HG03442 (cell line): ENCODE results near the gene VWDE.
A peak's percentile ranks its signal among the peaks of the same experiment; 100 is the strongest.

Experiments
- ATAC-seq: cut with Tn5 transposase; IDR thresholded peaks from one replicate; pipeline ENCODE4 v1.9.1; 2021; ENCODE audit warnings: mild to moderate bottlenecking, moderate library complexity; ENCODE audit not compliant: unreplicated experiment

VWDE gene

GRCh38 chr7:12328888-12329770 is 74.5 kb downstream of the VWDE start:
- ATAC-seq = no peak

DNA sequence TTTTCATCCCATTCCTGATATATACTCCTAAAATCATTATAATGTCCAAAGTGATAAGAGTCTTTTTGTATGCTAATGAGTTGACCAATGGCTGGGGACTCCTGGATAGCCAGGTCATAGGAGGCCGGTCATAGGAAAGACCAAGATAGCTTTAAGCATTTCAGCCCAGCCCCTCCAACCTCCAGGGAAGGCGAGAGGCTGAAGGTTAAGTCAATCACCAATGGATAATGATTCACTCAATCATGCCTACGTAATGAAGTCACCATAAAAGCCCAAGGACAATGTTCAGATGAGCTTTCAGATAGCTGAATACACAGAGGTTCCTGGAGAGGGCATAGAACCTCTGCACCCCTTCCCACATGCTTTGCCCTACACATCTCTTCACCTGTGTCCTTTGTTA is 75.7 kb downstream of the VWDE start:
- no peak for ATAC-seq

DNA sequence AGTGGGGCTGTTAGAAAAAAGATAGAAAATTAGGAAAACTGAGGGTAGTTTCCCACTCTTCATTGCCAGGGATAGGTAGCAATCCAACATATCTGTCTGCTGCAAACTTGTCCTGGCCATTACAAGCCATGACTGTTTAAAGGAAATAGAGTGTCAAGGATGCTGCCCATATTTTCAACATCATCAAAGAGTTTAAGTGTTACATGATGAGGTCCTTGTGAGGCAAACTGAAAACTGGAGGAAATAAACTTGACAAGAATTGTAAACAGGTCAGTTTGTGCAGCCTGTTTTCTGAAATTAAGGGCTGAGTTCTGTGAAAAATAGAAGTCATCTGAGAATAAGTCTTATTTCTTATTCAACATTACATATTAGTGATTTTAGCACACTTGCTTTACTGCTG is 78.0 kb downstream of the VWDE start:
- no peak for ATAC-seq

DNA sequence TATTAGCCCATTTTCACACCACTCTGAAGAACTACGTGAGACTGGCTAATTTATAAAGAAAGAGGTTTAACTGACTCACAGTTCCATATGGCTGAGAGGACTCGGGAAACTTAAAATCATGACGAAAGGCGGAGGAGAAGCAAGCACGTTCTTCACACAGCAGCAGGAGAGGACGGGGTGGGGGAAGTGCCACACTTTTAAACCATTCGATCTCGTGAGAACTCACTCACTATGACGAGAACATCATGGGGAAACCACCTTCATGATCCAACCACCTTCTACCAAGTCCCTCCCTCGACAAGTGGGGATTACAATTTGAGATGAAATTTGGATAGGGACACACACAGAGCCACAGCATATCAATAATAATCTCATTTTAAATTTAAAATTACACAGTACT is 80.2 kb downstream of the VWDE start:
- ATAC-seq = no peak

- ATAC-seq = peak; percentile 74
These were observed 80.8 kb downstream of the VWDE start for GRCh38 chr7:12322903-12323300.

- ATAC-seq = no peak
These were observed 81.3 kb downstream of the VWDE start for GRCh38 chr7:12322284-12322902.

DNA sequence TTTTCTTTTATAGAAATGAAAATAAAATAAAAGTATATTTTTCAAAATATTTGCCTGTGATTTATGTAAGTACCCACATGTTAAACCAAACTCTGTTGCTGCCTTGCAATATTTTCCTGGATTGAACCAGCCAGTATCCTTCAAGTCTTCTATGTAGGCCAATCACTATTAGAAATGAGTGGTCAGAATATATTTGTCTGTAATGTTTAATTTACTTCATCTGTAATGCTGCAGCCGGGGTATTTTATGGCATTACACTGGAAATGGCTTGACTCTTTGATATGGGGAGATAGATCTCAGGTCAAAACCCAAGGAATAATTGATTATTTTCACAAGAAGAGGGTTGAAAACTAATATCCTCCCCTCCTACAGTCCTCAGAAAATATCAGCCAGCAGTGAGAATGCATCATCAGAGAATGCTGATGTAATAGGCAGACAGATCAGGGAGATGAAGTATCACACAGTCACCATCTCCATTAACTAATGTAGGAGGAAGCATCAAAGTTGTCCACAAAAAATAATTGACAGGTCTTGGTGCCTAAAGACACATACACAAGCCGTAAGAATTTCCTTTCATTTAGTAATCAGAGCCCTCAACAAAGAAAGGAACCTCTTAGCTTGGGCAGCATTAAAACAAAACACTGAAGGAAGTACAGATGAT is 82.5 kb downstream of the VWDE start:
- ATAC-seq = no peak

GRCh38 chr7:12320241-12320986 is 83.3 kb downstream of the VWDE start:
- ATAC-seq = no peak

DNA sequence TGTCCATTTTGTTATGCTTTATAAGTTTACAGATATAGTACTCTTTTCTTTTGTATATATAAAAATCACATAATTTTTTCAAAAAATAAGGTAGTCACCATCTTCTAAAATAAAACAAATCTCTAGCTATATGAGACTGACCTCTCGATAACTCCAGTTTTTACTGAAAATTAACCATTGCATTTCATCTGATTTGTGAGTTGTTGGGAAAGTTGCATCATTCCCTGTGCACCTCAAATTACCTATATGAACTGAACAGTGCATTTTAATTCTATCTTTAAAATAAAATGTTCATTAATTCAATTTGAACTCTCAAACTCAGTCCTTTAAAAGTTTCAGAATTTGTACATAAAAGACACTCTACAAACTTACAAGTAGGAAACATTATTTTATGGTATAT is 86.0 kb downstream of the VWDE start:
- no peak for ATAC-seq

DNA sequence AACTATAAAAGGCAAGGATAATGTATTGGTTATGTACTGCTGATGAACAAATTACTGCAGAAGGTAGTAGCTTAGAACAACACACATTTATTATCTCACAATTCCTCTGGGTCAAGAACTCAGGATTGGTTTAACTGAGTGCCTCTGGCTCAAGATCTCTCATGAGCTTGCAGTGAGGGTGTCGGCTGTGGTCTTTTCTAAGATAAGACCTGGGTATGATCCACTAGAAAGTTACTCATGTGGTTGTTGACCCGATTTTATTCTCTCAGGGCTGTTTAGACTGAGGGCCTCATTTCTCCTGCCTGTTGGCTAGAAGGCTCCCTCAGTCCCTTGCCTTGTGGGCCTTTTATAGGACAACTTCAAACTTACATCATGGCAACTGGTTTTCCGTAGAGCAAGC is 86.7 kb downstream of the VWDE start:
- no peak for ATAC-seq

DNA sequence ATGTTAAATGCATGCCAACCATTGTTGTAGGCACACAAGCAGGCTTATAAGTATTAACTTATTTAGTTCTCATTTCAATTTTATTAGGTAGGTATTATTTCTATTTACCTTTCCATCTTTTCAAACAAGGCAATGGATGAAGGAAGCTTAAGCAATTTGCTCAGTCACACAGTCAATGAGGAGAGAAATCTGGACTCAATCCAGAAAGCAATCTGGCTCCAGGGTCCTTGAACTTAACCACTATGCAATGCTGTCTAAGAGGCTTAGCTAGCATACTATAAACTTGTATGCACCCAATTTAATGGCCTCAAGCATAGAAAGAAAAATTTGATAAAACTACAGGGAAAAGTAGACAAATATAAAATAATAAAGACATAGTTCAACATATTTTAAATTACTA is 88.6 kb downstream of the VWDE start:
- no peak for ATAC-seq

DNA sequence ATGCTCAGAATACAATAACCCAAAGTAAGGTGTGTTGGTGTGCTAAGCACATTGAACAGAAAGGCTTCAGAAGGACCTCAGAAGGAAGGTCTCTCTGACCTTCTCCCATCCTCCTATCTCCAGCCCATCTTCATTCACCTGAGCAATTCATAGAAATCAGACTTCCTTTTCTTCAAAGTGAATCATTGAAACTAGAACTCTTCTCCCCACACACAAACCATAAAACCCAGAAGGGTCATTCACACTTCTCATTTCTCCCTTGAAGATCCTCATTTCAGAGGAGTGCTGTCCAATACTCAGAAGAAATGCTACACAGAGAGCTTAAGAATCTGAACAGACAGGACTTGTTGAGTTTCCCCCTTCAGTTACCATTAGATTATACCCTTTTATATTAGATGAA is 89.5 kb downstream of the VWDE start:
- ATAC-seq = peak; percentile 75

DNA sequence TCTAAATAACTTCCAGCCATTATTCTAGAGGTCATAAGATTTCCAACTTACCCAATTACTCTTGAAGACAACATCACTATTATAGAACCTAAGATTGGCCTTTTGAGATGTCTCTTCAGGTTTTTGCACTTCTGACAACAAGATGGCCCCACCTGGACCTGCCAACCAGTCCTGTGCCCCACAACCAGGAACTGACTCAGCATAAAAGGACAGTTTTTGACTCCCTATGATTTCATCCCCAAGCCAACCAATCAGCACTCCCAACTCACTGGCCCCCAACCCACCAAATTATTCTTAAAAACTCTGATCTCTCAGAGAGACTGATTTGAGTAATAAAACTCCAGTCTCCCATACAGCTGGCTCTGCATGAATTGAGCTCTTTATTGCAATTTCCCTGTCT is 98.2 kb downstream of the VWDE start:
- no peak for ATAC-seq

GRCh38 chr7:12303495-12303894 is 100.2 kb downstream of the VWDE start:
- ATAC-seq = no peak

DNA sequence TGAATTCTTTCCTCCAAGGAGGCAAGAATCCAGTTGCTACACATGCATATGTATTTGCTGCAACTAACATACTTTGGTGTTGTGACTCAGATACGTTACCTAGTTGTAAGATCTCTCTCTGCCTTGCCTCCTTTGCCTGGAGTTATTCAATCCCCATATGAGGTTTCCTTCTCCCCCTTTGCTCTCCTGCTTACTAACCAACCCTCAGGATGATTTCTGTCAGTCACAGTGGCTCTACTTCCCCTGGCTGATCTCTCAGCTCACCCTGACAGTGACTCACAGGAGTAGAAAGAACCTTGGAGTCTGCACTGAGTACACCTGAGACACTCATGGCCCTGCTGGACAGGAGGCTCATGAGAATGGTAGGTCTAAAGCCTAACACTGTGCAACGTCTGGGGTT is 100.6 kb downstream of the VWDE start:
- no peak for ATAC-seq

GRCh38 chr7:12300415-12300814 is 103.2 kb downstream of the VWDE start:
- ATAC-seq = no peak

DNA sequence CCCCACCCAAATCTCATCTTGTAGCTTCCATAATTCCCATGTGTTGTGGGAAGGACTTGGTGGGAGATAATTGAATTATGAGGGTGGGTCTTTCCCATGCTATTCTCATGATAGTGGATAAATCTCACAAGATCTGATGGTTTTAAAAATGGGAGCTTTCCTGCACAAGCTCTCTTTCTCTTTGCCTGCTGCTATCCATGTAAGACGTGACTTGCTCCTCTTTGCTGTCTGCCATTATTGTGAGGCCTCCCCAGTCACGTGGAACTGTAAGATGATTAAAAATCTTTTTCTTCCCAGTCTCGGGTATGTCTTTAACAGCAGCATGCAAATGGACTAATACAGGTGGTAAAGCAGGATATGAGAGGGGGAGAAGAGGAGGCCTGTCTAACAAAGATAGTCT is 104.3 kb downstream of the VWDE start:
- no peak for ATAC-seq

GRCh38 chr7:12297283-12298108 is 106.2 kb downstream of the VWDE start:
- no peak for ATAC-seq

DNA sequence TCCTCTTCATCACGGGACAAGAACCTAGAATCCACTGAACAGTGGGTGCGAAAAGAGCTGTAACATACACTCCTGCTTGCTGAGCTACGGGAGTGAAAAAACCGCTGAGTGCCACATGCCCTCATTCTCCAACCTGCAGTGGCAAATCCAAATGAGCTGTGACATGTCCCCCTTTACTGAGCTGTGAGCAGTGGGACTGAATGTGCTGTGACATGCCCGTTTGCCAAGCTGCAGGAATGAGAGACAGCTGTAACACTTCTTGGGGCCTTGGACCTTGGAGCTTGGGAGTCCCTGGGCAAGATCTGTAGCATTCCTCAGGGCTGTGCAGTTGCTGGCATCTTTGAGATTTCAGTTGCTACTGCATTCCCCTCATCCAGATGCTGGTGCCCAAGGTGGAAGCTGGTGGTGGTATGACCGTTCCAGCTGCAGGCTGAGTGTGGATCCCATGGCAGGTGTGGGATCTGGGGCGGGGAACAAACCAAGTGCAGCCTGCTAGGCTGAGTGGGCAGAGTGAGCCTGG is 107.6 kb downstream of the VWDE start:
- no peak for ATAC-seq

GRCh38 chr7:12294701-12295100 is 109.0 kb downstream of the VWDE start:
- no peak for ATAC-seq
